Measurements from ENCODE around the gene MRPL28.
"Not testable (repeated sequence)": the region's sequence is repeated elsewhere in the genome, so short reads cannot be mapped to it uniquely, and the experiment has no call there.

Gene MRPL28

DNA sequence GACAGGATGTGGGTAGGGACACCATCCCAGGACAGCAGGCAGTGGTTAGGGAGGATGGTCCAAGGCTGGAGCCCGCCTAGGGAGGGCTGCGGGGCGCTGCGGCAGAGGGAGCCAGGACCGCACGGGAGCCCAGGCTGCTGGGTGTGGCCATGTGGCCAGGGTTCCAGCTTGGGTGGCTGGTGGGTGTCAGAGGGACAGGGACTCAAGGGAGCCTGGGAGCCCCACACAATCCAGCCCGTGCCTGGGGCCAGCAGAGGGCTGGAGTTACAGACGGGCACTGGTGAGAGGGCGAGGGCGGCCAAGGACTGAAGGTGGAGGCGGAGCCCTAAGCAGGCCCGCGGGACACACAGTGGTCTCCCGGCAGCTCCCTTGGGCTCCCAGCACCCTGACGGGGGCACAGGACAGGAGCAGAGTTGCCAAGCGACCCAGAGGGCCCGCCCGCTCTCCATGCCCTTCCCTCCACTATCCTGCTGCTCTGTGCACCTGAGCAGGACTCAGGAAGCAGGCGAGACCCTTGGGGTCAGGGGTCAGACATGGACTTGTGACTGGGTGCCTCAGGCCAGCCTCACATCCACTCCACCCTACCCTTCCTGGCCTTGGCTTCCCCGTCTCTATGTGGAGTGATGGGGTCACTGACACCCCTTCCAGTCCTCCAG, 7.1 kb downstream of the MRPL28 start:
- H3K36me3 ChIP-seq (ENCODE audit: insufficient read depth, low read length): no peaks in the 10 kb centered on the region
- no peak overlapping the region for H3K4me3 ChIP-seq (ENCODE audit: low read depth, low read length)
- H3K4me1 ChIP-seq (ENCODE audit: control insufficient read depth, insufficient read depth, low read length, unreplicated experiment): no peaks in the 10 kb centered on the region
- no peak overlapping the region for H2AFZ ChIP-seq (ENCODE audit: low read length, unreplicated experiment)
- H3K79me2 ChIP-seq (ENCODE audit: control insufficient read depth, insufficient read depth, low read length, unreplicated experiment): no peaks in the 10 kb centered on the region
- H3K27ac ChIP-seq (ENCODE audit: low read depth, low read length): no peak overlapping the region
- no peaks in the 10 kb centered on the region for H3K27me3 ChIP-seq (ENCODE audit: insufficient read depth, low read length)

DNA sequence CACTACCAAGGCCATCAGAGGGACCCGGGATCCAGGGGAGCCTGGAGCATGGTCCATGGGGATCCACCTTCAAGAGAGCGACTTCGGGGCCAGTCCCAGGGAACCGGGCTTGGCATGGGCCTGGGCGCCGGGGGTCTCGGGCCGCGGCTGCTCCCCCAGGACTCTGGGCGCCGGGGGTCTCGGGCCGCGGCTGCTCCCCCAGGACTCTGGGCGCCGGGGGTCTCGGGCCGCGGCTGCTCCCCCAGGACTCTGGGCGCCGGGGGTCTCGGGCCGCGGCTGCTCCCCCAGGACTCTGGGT, 7.7 kb downstream of the MRPL28 start:
- H3K79me2 ChIP-seq (ENCODE audit: control insufficient read depth, insufficient read depth, low read length, unreplicated experiment); H3K36me3 ChIP-seq (ENCODE audit: insufficient read depth, low read length); H3K27ac ChIP-seq (ENCODE audit: low read depth, low read length); H3K4me1 ChIP-seq (ENCODE audit: control insufficient read depth, insufficient read depth, low read length, unreplicated experiment); H3K4me3 ChIP-seq (ENCODE audit: low read depth, low read length); H2AFZ ChIP-seq (ENCODE audit: low read length, unreplicated experiment); H3K27me3 ChIP-seq (ENCODE audit: insufficient read depth, low read length): not testable (repeated sequence)

DNA sequence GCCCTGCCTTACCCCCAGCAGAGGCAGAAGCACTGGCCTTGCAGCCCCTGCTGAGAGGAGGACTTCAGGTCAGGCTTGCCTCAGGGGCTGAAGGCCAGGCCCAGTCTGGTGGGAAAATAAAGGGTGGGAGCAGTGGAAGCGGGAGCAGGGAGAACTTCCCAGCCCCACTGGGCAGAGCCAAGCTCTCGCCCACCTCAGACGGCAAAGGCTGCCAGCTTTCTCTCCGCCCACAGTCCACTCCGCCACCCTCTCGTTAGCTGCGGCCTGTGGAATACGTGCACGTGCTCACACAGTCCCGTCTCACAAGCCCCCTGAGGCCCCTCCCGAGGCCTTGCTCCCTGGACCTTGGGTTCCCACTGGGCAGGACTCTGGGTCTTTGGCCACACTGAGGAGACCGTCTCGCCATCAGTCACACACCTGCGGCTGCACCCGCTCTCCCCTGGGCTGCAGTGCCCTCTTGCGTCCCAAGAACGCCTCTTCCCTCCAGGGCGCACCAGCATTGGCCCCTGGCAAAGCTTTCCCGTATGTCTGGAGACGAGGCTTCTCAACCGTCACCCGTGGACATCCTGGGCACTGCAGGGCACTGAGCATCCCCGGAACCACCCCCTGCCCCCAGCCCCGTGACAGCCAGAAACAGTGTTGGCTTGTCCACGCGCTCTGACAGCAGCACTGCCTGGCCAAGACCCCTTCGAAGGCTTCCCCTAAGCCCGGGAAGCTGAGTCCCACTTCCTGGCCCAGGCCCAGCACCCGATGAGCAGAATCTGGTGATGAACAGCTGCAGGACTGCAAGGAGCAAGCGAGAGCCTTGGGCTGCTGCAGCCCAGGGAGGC, 8.3 kb downstream of the MRPL28 start:
- Histone ChIP-seq H2AFZ (ENCODE audit: low read length, unreplicated experiment) (no peak overlapping the region), H3K27me3 (ENCODE audit: insufficient read depth, low read length) (no peaks in the 10 kb centered on the region), H3K36me3 (ENCODE audit: insufficient read depth, low read length) (no peaks in the 10 kb centered on the region), H3K4me1 (ENCODE audit: control insufficient read depth, insufficient read depth, low read length, unreplicated experiment) (no peaks in the 10 kb centered on the region), H3K79me2 (ENCODE audit: control insufficient read depth, insufficient read depth, low read length, unreplicated experiment) (no peaks in the 10 kb centered on the region), H3K27ac (ENCODE audit: low read depth, low read length) (no peak overlapping the region), H3K4me3 (ENCODE audit: low read depth, low read length) (no peak overlapping the region)

DNA sequence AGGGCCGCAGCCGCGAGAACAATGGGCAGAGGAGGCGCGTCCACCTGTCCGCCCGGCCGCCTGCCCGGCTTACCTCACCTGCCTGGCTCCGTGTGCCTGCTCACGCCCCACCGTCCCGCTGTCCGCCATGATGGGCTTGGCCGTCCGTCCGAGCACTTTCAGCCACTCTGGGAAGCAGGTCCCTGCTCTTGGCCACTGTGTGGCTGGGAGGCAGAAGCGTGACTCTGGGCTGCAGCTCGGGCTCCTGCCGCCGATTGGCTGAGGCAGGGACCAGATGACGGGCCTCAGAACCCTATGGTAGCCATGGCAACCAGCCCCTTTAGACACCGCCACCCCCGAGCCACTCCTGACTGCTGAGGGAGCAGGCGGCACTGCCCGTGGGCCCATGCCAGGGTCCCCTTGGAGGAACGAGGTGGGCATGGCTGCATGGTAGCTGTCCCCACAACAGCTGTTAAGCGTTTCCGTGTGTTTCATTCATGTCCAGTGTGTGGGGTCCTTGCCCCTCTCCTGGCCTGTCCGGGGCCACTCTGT, 8.9 kb downstream of the MRPL28 start:
- no peaks in the 10 kb centered on the region for H3K79me2 ChIP-seq (ENCODE audit: control insufficient read depth, insufficient read depth, low read length, unreplicated experiment)
- no peak overlapping the region for H2AFZ ChIP-seq (ENCODE audit: low read length, unreplicated experiment)
- H3K27ac ChIP-seq (ENCODE audit: low read depth, low read length): no peak overlapping the region
- no peaks in the 10 kb centered on the region for H3K27me3 ChIP-seq (ENCODE audit: insufficient read depth, low read length)
- no peaks in the 10 kb centered on the region for H3K4me1 ChIP-seq (ENCODE audit: control insufficient read depth, insufficient read depth, low read length, unreplicated experiment)
- H3K36me3 ChIP-seq (ENCODE audit: insufficient read depth, low read length): no peaks in the 10 kb centered on the region
- H3K4me3 ChIP-seq (ENCODE audit: low read depth, low read length): no peak overlapping the region

GRCh38 chr16:360698-361336, 9.5 kb downstream of the MRPL28 start:
- Histone ChIP-seq H3K27me3 (ENCODE audit: insufficient read depth, low read length) (no peaks in the 10 kb centered on the region), H3K36me3 (ENCODE audit: insufficient read depth, low read length) (no peaks in the 10 kb centered on the region), H3K4me3 (ENCODE audit: low read depth, low read length) (no peak overlapping the region), H3K4me1 (ENCODE audit: control insufficient read depth, insufficient read depth, low read length, unreplicated experiment) (no peaks in the 10 kb centered on the region), H2AFZ (ENCODE audit: low read length, unreplicated experiment) (no peak overlapping the region), H3K27ac (ENCODE audit: low read depth, low read length) (no peak overlapping the region), H3K79me2 (ENCODE audit: control insufficient read depth, insufficient read depth, low read length, unreplicated experiment) (no peaks in the 10 kb centered on the region)

- H3K27ac ChIP-seq (ENCODE audit: low read depth, low read length): no peak overlapping the region
- H3K4me3 ChIP-seq (ENCODE audit: low read depth, low read length): no peak overlapping the region
- H3K27me3 ChIP-seq (ENCODE audit: insufficient read depth, low read length): no peaks in the 10 kb centered on the region
- H3K4me1 ChIP-seq (ENCODE audit: control insufficient read depth, insufficient read depth, low read length, unreplicated experiment): no peaks in the 10 kb centered on the region
- H3K36me3 ChIP-seq (ENCODE audit: insufficient read depth, low read length): no peaks in the 10 kb centered on the region
- H2AFZ ChIP-seq (ENCODE audit: low read length, unreplicated experiment): no peak overlapping the region
- no peaks in the 10 kb centered on the region for H3K79me2 ChIP-seq (ENCODE audit: control insufficient read depth, insufficient read depth, low read length, unreplicated experiment)
These were observed 10.3 kb downstream of the MRPL28 start for GRCh38 chr16:359871-360697.

DNA sequence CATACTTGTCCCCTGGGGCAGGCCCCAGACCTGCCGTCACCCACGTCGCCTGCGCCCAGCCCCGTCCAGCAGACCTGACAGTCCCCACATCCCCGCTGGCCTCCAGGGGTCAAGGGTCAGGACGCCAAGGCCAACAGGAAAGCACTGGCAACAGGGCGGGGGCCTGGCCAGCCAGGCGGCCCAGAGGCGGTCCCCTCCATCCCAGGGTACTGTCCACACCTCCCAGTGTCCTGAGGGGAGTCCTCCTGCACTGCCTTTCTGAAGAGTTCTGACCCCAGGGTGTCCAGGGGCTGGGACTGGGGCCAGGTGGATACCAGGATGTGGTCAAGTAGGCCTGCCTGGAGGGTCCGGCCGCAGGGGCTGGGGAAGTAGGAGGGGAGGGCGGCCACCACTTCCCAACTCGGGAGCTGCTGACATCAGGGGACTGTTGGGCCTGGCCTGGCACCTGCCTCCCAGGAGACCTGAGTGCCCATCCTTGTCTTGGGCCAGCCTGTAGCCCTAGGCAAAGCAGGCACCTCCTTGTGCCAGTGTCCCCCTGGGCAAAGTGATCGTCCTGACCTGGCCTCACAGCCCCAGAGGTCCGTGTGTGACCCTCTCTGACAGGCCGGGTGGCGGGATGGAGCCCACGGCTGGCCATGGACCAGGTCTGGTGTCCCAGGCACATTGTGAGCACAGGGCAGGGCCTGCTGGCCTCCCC, 11.1 kb downstream of the MRPL28 start:
- no peak overlapping the region for H3K27ac ChIP-seq (ENCODE audit: low read depth, low read length)
- no peak overlapping the region for H3K4me3 ChIP-seq (ENCODE audit: low read depth, low read length)
- H3K27me3 ChIP-seq (ENCODE audit: insufficient read depth, low read length): no peaks in the 10 kb centered on the region
- H3K4me1 ChIP-seq (ENCODE audit: control insufficient read depth, insufficient read depth, low read length, unreplicated experiment): no peaks in the 10 kb centered on the region
- H3K36me3 ChIP-seq (ENCODE audit: insufficient read depth, low read length): no peaks in the 10 kb centered on the region
- no peaks in the 10 kb centered on the region for H3K79me2 ChIP-seq (ENCODE audit: control insufficient read depth, insufficient read depth, low read length, unreplicated experiment)
- no peak overlapping the region for H2AFZ ChIP-seq (ENCODE audit: low read length, unreplicated experiment)

DNA sequence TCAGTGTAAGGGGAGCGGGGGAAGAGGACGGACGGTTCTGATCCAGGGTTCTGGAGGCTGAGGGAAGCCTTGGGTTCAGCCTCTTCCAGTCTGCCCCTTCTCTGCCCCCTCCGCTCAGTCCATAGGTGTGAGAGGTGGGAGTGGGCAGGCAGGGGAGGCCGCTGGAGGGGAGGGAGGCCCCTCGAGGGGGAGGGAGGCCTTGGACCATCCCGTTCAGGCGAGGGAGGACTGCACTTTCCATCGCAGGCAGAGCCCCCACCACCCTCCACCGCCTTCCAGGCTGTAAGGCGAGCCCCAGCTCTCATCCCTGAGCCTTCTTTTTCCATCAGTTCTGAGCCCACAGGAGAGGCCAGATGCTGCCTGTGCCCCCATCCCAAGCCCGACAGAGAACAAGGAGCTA, 13.6 kb downstream of the MRPL28 start:
- Histone ChIP-seq H3K4me3 (ENCODE audit: low read depth, low read length) (no peak overlapping the region), H3K4me1 (ENCODE audit: control insufficient read depth, insufficient read depth, low read length, unreplicated experiment) (no peaks in the 10 kb centered on the region), H3K27ac (ENCODE audit: low read depth, low read length) (no peak overlapping the region), H3K79me2 (ENCODE audit: control insufficient read depth, insufficient read depth, low read length, unreplicated experiment) (peaks cover 3% of the 10 kb centered on the region), H2AFZ (ENCODE audit: low read length, unreplicated experiment) (no peak overlapping the region), H3K27me3 (ENCODE audit: insufficient read depth, low read length) (no peaks in the 10 kb centered on the region), H3K36me3 (ENCODE audit: insufficient read depth, low read length) (no peaks in the 10 kb centered on the region)

DNA sequence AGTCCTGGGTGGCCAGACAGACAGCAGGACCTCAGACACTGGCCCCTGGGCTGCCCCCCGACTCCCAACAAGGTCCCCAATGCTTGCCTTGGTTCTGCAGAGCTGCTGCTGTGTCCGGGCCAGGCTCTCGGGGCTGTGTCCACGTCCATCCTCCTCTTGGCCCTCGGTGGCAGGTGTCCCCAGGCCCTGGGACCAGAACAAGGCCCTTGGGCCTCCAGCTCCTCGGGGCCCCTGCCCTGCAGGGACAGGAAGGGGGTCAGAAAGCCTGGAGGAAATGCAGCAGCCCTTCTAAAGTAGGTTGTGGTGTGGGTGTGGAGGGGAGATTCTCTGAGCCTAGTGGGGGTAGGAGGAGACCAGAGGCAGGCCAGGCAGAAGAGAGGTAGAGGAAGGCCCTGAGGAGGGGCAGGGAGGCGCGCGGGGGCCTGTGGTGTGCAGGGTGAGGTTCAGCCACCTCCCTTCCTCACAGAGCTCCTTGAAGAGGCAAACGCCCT, 15.3 kb downstream of the MRPL28 start:
- peaks cover 19% of the 10 kb centered on the region for H3K79me2 ChIP-seq (ENCODE audit: control insufficient read depth, insufficient read depth, low read length, unreplicated experiment)
- H3K4me1 ChIP-seq (ENCODE audit: control insufficient read depth, insufficient read depth, low read length, unreplicated experiment): peaks cover 7% of the 10 kb centered on the region
- no peak overlapping the region for H3K4me3 ChIP-seq (ENCODE audit: low read depth, low read length)
- 0 out of 2 replicates have a peak, but pooled peaks cover 4% of the 10 kb centered on the region for H3K36me3 ChIP-seq (ENCODE audit: insufficient read depth, low read length)
- no peaks in the 10 kb centered on the region for H3K27me3 ChIP-seq (ENCODE audit: insufficient read depth, low read length)
- H3K27ac ChIP-seq (ENCODE audit: low read depth, low read length): no peak overlapping the region
- H2AFZ ChIP-seq (ENCODE audit: low read length, unreplicated experiment): no peak overlapping the region
